ENCODE measurements around the gene WDFY2.

WDFY2 gene

DNA sequence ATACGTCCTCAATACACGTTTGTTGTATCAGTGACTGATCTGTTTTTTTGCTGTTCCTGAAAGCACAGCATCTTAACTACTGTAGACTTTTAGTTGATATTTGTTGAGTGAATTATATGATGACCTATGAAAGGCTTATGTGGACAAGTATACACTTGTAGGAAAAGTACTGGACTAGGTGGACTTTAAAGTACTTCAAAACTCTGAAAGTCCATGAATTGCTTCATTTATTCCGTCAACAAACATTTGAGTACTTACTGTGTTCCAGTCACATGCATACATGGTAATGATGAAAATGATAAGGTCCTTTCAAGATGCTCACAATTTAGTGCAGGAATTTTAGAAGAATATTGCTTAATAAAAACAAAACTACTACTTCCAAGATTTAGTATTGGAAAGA lies 3.1 kb downstream of the WDFY2 start:
- Histone ChIP-seq H3K9ac (ENCODE audit: low read depth, low read length, poor library complexity, severe bottlenecking) (no peak overlapping the region), H3K9me2 (replicated peaks; ENCODE audit: low read depth, low read length) (no peaks in the 10 kb centered on the region), H4K20me1 (ENCODE audit: insufficient read depth, low read length, poor library complexity, severe bottlenecking) (peaks cover 29% of the 10 kb centered on the region), H3F3A (ENCODE audit: low read depth) (no peaks in the 10 kb centered on the region), H3K79me2 (ENCODE audit: insufficient read depth, low read length) (peaks cover 75% of the 10 kb centered on the region), H3K4me2 (ENCODE audit: low read depth, low read length, poor library complexity, severe bottlenecking) (peak overlapping the region; percentile 80), H3K4me3 (ENCODE audit: low read length, poor library complexity, severe bottlenecking) (peak overlapping the region; percentile 92), H2AFZ (ENCODE audit: low read length) (no peak overlapping the region), H3K4me1 (ENCODE audit: insufficient read depth, low read length, poor library complexity, severe bottlenecking) (peaks cover 73% of the 10 kb centered on the region), H3K27me3 (ENCODE audit: insufficient read depth, low read length, poor library complexity, severe bottlenecking) (no peaks in the 10 kb centered on the region), H3K9me3 (ENCODE audit: insufficient read depth, low read depth, low read length) (no peaks in the 10 kb centered on the region), H3K36me3 (ENCODE audit: insufficient read depth, low read length) (no peaks in the 10 kb centered on the region)
- TF ChIP-seq, protein P1, sequence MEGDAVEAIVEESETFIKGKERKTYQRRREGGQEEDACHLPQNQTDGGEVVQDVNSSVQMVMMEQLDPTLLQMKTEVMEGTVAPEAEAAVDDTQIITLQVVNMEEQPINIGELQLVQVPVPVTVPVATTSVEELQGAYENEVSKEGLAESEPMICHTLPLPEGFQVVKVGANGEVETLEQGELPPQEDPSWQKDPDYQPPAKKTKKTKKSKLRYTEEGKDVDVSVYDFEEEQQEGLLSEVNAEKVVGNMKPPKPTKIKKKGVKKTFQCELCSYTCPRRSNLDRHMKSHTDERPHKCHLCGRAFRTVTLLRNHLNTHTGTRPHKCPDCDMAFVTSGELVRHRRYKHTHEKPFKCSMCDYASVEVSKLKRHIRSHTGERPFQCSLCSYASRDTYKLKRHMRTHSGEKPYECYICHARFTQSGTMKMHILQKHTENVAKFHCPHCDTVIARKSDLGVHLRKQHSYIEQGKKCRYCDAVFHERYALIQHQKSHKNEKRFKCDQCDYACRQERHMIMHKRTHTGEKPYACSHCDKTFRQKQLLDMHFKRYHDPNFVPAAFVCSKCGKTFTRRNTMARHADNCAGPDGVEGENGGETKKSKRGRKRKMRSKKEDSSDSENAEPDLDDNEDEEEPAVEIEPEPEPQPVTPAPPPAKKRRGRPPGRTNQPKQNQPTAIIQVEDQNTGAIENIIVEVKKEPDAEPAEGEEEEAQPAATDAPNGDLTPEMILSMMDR (conservative IDR thresholded peaks at IDR 0.05; ENCODE audit: low read length): no peak
- no peak for TF ChIP-seq EZH2phosphoT487 (IDR thresholded peaks at IDR 0.05; ENCODE audit: borderline replicate concordance)

DNA sequence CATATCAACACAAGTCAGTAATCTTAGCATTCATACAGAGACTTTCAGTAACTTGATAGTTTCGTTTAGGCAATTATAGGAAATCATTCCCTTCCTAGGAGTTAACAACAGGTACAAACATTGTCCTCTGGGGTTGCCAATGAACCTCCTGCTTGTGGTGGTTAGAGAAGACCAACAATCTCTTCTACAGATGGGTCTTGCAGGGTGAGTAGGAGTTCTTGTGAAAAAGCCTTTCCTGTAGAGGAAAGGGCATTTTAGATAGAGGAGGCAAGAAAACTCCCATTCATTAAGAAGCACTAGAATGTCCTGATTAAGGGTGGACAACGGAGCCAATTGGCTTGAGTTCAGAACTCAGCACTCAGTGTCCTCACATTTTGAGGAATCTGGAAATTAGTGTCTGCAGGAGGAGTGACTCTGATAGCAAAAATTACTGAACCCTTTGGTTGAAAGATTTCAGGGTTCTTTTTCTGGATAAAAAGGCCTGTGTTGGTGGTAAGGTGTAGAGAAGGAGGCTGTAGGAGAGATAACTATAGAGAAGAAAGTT lies 4.2 kb downstream of the WDFY2 start:
- Histone ChIP-seq H3K36me3 (ENCODE audit: insufficient read depth, low read length) (no peaks in the 10 kb centered on the region), H3K4me3 (ENCODE audit: low read length, poor library complexity, severe bottlenecking) (peak overlapping the region; percentile 92), H3K4me1 (ENCODE audit: insufficient read depth, low read length, poor library complexity, severe bottlenecking) (peaks cover 67% of the 10 kb centered on the region), H3F3A (ENCODE audit: low read depth) (no peaks in the 10 kb centered on the region), H3K9me2 (replicated peaks; ENCODE audit: low read depth, low read length) (no peaks in the 10 kb centered on the region), H2AFZ (ENCODE audit: low read length) (no peak overlapping the region), H4K20me1 (ENCODE audit: insufficient read depth, low read length, poor library complexity, severe bottlenecking) (peaks cover 29% of the 10 kb centered on the region), H3K9ac (ENCODE audit: low read depth, low read length, poor library complexity, severe bottlenecking) (peak overlapping the region; percentile 32), H3K79me2 (ENCODE audit: insufficient read depth, low read length) (peaks cover 81% of the 10 kb centered on the region), H3K27me3 (ENCODE audit: insufficient read depth, low read length, poor library complexity, severe bottlenecking) (no peaks in the 10 kb centered on the region), H3K9me3 (ENCODE audit: insufficient read depth, low read depth, low read length) (no peaks in the 10 kb centered on the region), H3K4me2 (ENCODE audit: low read depth, low read length, poor library complexity, severe bottlenecking) (peak overlapping the region; percentile 80)
- TF ChIP-seq, protein P1 (conservative IDR thresholded peaks at IDR 0.05; ENCODE audit: low read length): no peak
- TF ChIP-seq EZH2phosphoT487 (IDR thresholded peaks at IDR 0.05; ENCODE audit: borderline replicate concordance): no peak

DNA sequence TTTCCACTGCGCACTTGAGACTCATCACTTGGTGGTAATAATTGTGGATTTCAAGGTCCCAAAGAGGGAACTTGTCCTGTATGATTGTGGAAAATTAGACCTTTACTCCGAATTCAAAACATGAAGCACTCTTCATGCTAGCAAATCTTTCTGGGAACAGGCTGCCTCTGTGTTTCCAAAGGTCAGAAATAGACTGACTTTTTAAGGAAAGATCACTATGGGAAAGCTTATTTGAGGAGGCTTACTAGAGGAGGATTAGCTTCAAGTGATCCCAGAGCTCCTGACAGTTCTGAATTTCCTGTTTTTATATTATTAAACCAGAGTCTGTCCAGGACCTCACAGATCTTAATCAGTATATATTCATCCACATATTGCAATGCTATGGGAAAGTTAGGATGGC lies 5.5 kb downstream of the WDFY2 start:
- no peak overlapping the region for H2AFZ ChIP-seq (ENCODE audit: low read length)
- no peaks in the 10 kb centered on the region for H3K9me2 ChIP-seq (replicated peaks; ENCODE audit: low read depth, low read length)
- TF ChIP-seq, protein P1 (conservative IDR thresholded peaks at IDR 0.05; ENCODE audit: low read length): no peak
- TF ChIP-seq EZH2phosphoT487 (IDR thresholded peaks at IDR 0.05; ENCODE audit: borderline replicate concordance): no peak
- H4K20me1 ChIP-seq (ENCODE audit: insufficient read depth, low read length, poor library complexity, severe bottlenecking): peaks cover 29% of the 10 kb centered on the region
- peaks cover 92% of the 10 kb centered on the region for H3K79me2 ChIP-seq (ENCODE audit: insufficient read depth, low read length)
- peak overlapping the region; percentile 80 for H3K4me2 ChIP-seq (ENCODE audit: low read depth, low read length, poor library complexity, severe bottlenecking)
- H3K4me3 ChIP-seq (ENCODE audit: low read length, poor library complexity, severe bottlenecking): peak overlapping the region; percentile 30
- no peaks in the 10 kb centered on the region for H3K36me3 ChIP-seq (ENCODE audit: insufficient read depth, low read length)
- peaks cover 67% of the 10 kb centered on the region for H3K4me1 ChIP-seq (ENCODE audit: insufficient read depth, low read length, poor library complexity, severe bottlenecking)
- H3F3A ChIP-seq (ENCODE audit: low read depth): no peaks in the 10 kb centered on the region
- no peaks in the 10 kb centered on the region for H3K27me3 ChIP-seq (ENCODE audit: insufficient read depth, low read length, poor library complexity, severe bottlenecking)
- H3K9me3 ChIP-seq (ENCODE audit: insufficient read depth, low read depth, low read length): no peaks in the 10 kb centered on the region
- H3K9ac ChIP-seq (ENCODE audit: low read depth, low read length, poor library complexity, severe bottlenecking): peak overlapping the region; percentile 32
